Fibroblast of skin of back (primary cell): Measurements from ENCODE around the gene FGA. TPM values are rescaled to one million over a fixed set of nuclear protein-coding genes. Genes with fewer than 3 reads are reported as not detected.

Experiments used
- DNase-seq: peaks from one replicate; pipeline ENCODE4 v3.0.0-alpha.2; 2013
- polyA plus RNA-seq, 2 experiments: library from polyadenylated mRNA; unstranded; fragments of 120-200 nt; gene quantifications; one replicate each; pipeline ENCODE4 v1.2.1, GENCODE V29; 2013; ENCODE audit not compliant: insufficient read length in 2 of 2

Gene FGA
- not detected for polyA plus RNA-seq (2013, experiment 1 of 2; ENCODE audit: insufficient read length)
- not detected for polyA plus RNA-seq (2013, experiment 2 of 2; ENCODE audit: insufficient read length)

DNA sequence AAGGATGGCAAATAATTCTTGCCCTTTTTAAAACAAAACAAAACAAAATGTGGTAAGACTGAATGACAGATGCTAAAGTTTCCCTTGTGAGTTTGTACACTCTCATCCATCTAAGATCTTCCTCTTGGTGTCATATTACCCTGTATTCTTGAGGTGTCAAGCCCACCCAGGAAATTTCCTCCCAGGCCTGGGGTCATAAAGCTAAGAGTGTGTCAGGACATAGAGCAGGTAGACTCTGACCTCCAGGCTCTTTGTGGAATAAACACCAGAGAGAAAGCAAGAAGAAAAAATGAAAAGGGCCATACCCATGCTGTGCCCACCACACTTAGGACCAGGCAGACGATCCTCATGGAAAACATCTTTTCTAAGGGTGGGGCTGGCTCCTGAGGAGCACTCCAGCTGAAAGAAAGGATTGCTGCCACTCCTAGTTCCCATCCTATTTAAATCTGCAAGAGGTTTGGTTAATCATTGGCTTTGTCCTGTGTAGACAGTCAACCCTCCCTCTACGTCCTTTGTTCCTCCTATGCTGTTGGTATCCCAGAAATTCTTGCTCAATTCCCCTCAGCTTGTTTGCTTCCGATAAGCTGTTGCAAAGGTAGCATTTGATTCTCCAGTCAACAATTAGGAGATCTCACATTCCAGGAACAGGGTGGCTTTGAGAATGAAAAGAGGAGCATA lies at the start of gene FGA:
FGA (minus strand) TSS at position 414 of the 678 bp plus-strand sequence; CDS start at position 359, 55 bp downstream.
- DNase-seq: no peak

DNA sequence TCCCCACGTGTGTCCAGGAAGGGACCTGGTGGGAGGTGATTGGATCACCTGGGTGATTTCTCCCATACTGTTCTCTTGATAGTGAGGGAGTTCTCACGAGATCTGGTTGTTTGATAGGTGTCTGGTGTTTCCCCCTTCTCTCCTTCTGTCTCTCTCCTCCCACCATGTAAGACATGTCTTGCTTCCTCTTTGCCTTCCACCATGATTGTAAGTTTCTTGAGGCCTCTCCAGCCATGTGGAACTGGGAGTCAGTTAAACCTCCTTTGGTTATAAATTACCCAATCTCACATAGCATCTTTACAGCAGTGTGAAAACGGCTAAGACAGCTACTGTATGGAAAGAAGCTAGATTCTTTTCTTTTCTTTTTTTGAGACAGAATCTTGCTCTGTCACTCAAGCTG lies 43.5 kb upstream of the FGA start:
- DNase-seq: no peak

DNA sequence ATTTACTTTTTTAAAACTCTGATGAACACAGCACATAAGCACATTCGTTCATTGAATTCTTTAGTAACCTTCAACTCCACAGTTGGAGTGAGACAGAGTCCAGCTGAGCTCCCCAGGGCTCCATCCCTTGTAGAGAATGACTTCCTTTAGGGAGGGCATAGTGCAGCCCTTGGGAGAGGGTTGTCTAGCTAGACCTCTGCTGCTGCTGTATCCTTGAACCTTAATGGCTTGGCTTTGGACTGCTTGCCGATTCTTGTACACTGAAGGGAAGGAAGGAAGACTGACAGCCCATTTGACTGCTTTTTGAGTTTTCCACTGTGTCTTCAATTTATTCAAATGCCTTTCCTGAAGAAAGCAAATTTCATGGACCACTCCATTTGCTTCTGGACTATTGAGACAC lies 41.3 kb upstream of the FGA start:
- no peak for DNase-seq

DNA sequence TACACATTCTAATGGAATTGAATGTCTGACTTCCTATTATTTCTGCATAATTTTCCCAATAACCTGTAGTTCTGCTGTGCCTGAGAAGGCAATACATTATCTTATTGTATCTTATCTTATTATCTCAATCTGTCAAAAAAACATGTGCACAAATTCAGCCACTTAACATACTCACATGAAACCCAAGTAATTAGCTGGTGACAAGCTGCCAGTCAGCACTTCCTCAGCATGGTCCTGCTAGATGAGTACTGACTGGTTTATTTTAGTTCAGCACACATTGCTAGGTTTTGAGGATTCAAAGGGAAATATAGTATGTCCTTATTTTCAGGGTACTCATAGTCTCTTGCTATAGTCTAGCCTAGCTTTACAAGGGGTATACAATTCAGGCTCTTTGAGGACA lies 39.8 kb upstream of the FGA start:
- DNase-seq: no peak

DNA sequence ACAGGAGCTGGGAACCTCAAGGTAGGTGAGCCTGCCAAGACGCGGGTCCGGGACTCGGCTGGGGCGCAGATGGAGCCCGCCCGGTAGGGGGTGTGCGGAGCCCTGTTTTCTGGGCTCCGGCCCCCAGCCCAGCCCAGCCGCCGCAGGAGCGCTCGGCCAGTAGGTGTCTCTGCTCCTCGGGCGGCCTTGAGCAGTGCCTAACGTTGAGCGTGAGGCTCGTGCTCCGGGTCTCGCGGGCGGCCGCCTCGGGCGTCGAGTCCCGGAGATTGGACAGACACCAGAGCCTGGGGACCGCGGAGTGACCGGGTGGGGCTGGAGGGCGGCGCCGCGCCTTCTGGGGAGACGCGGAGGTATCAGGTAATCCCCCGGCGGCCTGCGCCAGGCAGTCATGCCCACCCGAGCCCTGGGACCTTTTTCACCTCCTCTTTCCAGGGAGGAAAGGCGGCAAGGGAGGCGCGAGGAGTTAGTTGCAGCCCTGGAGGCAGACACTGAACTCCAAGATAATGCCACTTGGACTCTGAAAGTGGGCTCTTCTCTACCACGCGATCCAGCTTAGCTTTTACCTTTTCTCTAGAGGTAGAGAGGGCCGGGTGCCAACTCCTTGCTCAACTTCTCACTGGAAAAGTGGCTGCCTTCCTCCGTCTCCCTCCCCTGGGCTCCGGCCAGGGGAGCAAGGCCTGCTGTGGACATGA lies 36.4 kb upstream of the FGA start:
- peak; percentile 43 for DNase-seq

GRCh38 chr4:154625971-154626370 lies 35.4 kb upstream of the FGA start:
- no peak for DNase-seq

DNA sequence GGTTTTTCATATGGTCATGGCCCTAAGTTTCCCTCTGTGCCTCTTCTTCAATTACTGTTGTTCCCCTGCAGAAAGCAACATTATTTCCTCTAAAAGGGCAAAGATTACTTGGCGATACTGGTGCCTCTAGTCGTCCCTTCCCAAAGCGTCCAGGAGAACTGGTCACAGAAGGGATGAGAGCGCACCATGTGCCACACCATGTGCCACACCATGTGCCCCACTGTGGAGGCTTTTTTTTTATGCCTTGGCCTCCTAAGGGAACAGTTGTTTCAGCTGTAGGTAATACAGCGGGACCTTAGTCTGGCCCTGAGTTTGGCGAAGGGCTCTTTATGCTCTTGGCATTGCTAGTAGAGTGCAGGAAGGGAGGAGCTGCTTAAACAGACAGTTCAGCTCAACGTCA lies 33.5 kb upstream of the FGA start:
- DNase-seq: no peak

DNA sequence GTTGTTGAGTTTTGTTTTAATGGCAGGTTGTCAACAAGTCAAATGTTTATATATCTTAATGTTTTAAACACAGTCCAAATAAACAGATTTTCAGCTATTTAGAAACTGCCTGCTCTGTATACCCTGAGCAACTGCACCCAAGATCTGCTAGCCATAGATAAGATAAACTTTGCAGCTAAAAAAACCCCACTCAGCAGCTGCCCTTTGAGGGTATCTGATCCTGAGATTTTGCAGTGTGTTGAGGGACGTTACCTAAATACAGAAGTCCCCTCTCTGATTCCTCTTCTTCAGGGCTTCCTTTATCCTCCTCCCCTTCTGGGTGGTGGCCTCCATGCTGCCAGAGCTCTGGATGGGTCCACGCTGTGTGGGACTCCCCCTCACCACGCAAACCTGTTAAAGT lies 32.9 kb upstream of the FGA start:
- no peak for DNase-seq

GRCh38 chr4:154622598-154622997 lies 32.1 kb upstream of the FGA start:
- DNase-seq: peak; percentile 19

DNA sequence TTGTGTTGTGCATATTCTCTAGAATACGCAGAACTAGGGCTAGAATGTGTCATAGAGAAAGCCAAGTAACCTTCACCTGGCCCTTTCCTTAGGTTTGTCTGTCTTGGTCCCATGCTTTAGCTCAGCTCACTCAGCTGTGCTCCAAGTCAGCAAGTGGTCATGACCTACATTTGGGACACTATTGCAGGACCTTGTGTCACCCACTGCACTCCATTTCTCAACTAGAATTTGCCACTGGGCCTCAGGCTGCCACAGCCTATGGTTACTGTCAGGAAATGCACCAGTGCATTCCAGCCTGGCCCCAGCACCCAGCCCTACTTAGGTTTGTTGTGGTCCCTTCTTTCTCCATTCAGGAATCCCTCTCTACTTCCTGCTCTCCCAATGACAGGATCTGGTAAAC lies 29.6 kb upstream of the FGA start:
- no peak for DNase-seq

- DNase-seq: peak; percentile 43
Measured at GRCh38 chr4:154618708-154619315, 28.3 kb upstream of the FGA start.

DNA sequence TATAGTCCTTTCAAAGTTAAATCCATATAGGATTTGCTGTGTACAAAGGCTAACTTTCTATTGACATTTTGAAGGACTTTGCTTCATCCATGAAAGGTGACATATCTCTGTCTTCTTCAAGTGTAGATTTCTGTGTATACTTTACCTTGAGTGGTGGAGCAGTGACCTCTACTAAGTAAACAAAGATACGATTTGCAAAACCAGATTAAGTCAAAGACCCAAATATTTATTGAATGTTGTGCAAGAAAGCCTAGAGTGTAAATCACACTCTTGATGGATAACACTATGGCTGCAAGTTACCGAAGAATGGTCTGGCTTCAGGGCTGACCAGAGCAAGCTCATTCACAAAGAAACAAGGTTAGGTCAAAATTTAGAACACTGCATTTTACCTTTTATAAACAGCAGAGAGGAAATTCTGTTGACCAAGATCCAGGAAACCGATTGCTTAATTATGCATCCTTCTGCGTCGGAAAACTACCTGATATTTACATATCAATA lies 27.3 kb upstream of the FGA start:
- no peak for DNase-seq

DNA sequence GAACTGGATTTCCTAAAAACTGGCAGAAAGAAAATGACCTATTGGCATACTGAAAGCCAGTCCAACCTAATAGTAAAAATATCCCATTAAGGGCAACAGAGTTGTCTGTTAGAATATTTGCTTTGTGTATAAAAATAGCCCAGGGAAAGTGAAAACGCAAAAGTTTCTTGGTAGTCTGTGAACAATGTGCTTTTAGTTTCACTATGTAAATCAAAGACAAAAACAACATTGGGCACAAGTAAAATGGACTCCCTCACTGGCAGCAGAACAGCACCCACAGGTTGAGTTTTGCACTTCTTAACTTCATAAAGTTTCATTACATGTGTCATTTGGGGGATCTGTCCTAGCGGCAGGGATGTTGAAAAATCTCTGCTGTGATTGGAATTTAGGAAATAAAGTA lies 26.2 kb upstream of the FGA start:
- DNase-seq: no peak

GRCh38 chr4:154616287-154616686 lies 25.7 kb upstream of the FGA start:
- no peak for DNase-seq

DNA sequence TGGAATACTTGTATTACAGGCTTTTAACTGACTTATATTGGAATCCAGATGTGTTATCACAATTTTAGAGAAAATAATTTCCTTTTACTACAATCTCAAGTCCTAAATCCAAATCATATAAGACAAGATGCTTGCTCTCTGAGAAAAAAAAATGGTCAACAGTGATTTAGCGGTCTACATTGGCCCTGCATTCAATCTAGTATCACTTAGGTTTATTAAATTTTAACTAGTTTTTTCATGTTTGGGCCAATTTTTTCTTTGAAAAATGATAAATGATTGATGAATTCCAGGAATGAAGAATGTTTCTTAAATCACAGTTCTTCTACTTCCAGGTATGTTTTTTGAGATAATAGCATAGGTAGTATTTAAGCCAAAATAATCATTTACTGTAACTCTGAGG lies 24.7 kb upstream of the FGA start:
- no peak for DNase-seq

DNA sequence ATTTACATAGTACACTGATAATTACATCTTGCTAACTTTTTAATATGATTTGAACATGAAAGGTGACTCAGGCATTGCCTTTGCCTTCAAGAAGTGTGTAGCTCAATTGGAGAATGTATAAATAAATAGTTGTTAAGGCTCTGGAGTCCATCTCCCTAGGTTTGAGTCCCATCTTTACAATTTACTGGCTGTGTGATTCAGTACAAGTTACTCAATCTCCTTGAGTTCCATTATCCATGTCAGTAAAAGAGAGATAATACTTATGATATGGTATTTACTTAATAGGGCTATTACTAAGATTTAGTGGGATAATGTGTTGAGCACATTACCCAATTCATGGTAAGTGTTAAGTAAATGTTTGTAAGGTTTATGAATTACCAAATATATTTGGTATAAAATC lies 23.8 kb upstream of the FGA start:
- DNase-seq: no peak

DNA sequence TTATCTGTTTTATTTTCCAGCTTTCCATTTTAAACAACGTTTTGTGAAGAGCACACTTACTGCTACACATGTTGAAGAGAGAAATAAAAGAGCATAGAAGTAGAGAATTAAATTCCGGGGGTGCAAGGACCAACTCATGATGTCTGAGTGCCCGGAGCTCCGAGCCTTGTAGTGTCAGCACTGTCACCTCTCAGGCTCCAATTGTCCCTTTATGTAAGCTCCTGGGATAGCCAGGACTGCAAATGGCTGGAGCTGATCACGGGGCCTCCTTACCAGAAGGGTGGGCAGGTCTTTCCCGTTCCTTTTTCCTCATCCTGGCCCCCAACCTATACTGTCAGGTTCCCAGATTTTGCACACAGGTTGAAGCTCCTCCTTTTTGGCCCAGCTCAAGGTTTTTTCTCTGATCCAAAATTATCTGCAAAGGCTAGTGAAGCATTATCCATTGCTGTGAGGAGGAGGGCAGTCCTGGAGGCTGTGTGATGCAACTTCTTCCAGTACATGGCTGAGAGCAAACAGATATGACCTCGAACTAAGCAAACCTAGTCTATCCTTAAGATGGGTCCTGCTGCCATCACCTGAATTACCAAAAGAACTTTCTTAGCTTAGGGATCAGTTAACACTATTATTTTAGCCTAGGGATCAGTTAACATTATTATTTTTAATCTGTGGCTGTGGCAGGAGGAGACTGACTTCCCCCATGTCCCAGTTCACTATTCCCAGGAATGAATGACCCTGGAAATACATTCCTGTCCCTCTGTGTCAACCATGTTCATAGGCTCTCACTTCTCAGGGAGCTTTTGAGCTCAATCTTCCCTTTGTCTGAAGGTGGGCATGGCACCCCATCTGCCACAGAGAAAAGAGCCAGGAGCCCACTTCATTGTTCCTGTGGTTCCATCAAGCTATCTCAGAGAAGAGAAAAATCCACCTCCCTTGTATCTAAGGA lies 22.2 kb upstream of the FGA start, which contains the start of gene FGG:
FGG (minus strand) TSS at position 185 of the 943 bp plus-strand sequence; CDS start at position 138, 47 bp downstream.
- DNase-seq: no peak

DNA sequence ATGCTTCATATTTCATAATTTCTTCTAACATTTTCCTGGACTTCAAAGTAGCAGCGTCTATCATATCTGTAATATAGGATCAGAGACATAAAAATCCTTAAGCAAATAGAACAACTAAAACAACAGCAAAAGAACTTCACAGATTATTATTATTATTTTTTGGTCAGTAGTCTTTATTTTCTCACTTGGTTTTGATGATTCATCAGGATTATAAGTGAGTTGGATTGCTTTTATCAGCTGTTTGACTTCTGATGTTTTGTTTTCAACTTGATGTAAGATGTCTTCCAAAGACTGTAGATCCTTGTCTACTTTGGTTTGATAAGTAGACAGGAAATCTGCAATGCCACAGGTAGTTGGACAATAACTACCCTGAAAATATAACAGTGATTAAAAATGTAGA lies 21.3 kb upstream of the FGA start:
- no peak for DNase-seq

- no peak for DNase-seq
Measured at GRCh38 chr4:154610582-154610981, 20.0 kb upstream of the FGA start.

- DNase-seq: no peak
Measured at GRCh38 chr4:154609532-154609931, 19.0 kb upstream of the FGA start.

DNA sequence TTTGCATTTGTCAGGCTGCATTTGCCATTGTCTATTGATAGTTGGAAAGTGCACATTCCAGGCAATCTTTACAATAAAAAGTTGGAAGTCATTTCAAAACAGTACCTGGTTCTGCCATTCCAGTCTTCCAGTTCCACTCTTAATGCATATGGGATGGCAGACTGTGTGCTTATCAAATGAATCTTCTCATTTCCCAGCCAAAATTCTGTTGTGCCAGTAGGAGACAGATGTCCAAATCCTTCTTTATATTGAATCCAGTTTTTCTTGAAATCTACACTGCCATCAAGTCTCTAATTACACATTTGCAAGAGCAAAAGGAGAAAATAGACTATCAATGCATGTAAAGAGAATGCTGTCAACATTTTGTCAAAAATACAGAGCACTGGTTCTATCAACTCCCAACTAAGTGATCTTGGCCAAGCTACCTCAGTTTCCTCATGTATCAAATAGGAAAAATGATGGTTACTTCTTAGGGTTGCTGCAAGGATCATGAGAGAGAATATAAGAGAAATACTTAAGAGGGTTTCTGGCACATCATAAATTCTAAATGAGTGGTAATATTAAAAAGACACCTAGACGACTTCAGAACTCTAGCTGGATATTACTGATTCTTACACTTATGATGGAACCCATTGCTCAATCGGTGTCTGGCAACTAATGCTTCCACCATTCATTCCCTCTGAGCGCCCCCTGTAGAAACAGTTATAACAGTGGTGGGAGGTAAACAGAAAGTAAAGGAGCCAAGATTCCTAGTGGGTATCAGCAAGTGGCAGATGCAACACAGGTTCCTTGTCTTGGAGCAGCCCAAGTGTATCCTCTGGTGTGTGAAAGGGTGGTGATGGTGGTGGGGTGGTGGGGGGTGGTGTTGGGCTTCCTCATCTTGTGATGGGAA lies 18.1 kb upstream of the FGA start:
- DNase-seq: no peak
